Measurements from ENCODE around the gene KIRREL3.

Gene KIRREL3

GRCh38 chr11:126840201-126840886 is 160.2 kb downstream of the KIRREL3 start:
- H3K4me3 ChIP-seq (ENCODE audit: low read depth, low read length) = no peak overlapping the region
- no peak for DNase-seq (ENCODE audit: low read depth)
- TF ChIP-seq CTCF (IDR thresholded peaks at IDR 0.05; ENCODE audit: low read depth, low read length, missing control alignments) = no peak

GRCh38 chr11:126839496-126839895 is 161.1 kb downstream of the KIRREL3 start:
- no peak for DNase-seq (ENCODE audit: low read depth)
- no peak for TF ChIP-seq CTCF (IDR thresholded peaks at IDR 0.05; ENCODE audit: low read depth, low read length, missing control alignments)
- H3K4me3 ChIP-seq (ENCODE audit: low read depth, low read length) = no peak overlapping the region

GRCh38 chr11:126838779-126839178 is 161.8 kb downstream of the KIRREL3 start:
- DNase-seq (ENCODE audit: low read depth) = no peak
- no peak overlapping the region for H3K4me3 ChIP-seq (ENCODE audit: low read depth, low read length)
- no peak for TF ChIP-seq CTCF (IDR thresholded peaks at IDR 0.05; ENCODE audit: low read depth, low read length, missing control alignments)

- H3K4me3 ChIP-seq (ENCODE audit: low read depth, low read length) = no peak overlapping the region
- TF ChIP-seq CTCF (IDR thresholded peaks at IDR 0.05; ENCODE audit: low read depth, low read length, missing control alignments) = no peak
Observed at GRCh38 chr11:126837581-126837980, 163.0 kb downstream of the KIRREL3 start.

GRCh38 chr11:126834573-126834972 is 166.0 kb downstream of the KIRREL3 start:
- no peak for DNase-seq (ENCODE audit: low read depth)
- no peak overlapping the region for H3K4me3 ChIP-seq (ENCODE audit: low read depth, low read length)
- no peak for TF ChIP-seq CTCF (IDR thresholded peaks at IDR 0.05; ENCODE audit: low read depth, low read length, missing control alignments)

More at GRCh38 chr11:126837581-126837980, 163.0 kb downstream of the KIRREL3 start:
- no peak for DNase-seq (ENCODE audit: low read depth)

- H3K4me3 ChIP-seq (ENCODE audit: low read depth, low read length) = no peak overlapping the region
- no peak for DNase-seq (ENCODE audit: low read depth)
- TF ChIP-seq CTCF (IDR thresholded peaks at IDR 0.05; ENCODE audit: low read depth, low read length, missing control alignments) = no peak
Observed at GRCh38 chr11:126834149-126834548, 166.4 kb downstream of the KIRREL3 start.

GRCh38 chr11:126833065-126833464 is 167.5 kb downstream of the KIRREL3 start:
- DNase-seq (ENCODE audit: low read depth) = no peak
- no peak for TF ChIP-seq CTCF (IDR thresholded peaks at IDR 0.05; ENCODE audit: low read depth, low read length, missing control alignments)

More at GRCh38 chr11:126833065-126833464, 167.5 kb downstream of the KIRREL3 start:
- H3K4me3 ChIP-seq (ENCODE audit: low read depth, low read length) = no peak overlapping the region
